HL-60/S4 treated with phorbol 12-myristate 13-acetate at 8.2 ng/mL for 4 days and 3 days (cell line): ENCODE measurements around the gene AGMAT.

Source experiments
- in situ Hi-C: fragments of 300-500 bp; cut with MboI; formaldehyde crosslinking; loops from 2 replicates; pipeline ENCODE4 v1.15.0; 2022; ENCODE audit warnings: low sequenced_read_pairs

The AGMAT gene, protein sequence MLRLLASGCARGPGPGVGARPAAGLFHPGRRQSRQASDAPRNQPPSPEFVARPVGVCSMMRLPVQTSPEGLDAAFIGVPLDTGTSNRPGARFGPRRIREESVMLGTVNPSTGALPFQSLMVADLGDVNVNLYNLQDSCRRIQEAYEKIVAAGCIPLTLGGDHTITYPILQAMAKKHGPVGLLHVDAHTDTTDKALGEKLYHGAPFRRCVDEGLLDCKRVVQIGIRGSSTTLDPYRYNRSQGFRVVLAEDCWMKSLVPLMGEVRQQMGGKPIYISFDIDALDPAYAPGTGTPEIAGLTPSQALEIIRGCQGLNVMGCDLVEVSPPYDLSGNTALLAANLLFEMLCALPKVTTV

DNA sequence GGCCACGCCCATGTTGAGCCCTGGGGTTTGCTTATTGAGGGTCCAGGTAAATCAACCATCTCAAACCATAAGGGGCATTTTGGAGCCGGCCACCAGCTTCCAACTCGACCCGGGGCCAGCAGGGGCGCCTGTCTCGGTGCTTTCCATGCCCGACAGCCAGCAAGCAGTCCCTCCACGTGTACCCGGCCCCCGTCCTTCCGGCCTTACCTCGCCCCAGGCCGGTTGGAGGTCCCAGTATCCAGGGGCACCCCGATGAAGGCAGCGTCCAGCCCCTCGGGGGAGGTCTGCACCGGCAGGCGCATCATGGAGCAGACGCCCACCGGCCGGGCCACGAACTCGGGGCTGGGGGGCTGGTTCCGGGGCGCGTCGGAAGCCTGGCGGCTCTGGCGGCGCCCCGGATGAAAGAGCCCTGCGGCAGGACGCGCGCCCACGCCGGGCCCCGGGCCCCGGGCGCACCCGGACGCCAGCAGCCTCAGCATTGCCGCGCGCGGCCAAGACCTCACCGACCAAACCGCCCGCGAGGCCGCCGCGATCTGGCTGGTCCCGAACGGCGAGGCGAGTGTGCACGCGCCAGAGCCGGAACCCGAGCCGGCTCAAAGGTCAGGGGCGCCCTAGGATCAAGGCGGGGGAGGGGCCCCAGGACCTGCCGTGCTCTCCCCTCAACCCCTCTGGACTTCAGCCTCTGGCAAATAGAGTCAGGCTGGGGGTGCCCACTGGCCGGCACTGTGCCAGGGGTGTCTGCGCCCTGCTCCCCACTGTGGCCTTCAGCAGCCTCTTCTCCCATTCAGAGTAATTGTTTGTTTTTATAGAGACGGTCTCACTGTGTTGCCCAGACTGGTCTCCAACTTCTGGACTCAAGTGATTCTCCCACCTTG lies at the start of gene AGMAT:
Gene AGMAT (minus strand): TSS at position 563 of the 875 bp plus-strand sequence. CDS start 84 bp downstream, at position 479.
- in situ Hi-C loops: no loop called here

DNA sequence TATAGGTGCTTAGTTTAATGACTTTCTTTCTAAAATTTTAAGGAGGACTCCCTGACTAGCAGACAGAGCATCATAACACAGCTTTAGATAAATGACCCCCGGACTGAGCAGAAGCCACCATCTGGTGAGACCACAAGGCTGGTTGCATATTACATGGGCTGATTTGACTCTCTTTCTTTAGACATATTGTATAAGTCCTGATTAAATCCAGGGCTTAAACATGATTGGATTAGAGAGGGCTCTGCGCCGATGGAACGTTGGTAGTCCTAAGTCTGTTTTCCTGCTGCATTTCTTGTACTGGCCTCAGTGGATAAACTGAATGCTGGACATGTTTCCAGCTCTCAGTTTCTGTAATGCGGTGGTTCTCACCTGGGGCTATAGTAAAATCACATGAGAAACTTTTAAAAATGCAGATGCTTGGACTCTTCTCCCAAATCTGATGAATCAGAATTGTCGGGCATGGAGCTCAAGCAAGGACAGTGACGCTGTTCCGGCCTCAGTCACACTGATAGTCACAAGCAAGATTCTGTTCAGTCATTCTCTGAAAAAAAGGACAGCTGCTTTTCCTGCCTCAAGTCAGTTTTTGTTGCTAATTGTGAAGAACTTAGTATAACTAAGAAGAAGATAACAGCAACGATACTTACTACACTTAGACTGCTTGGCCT lies 49.0 kb upstream of the AGMAT start:
- in situ Hi-C loops: no loop called here

- in situ Hi-C loops: no loop called here
These were observed 43.2 kb upstream of the AGMAT start for GRCh38 chr1:15628003-15628402.

- in situ Hi-C loops: no loop called here
These were observed 42.6 kb upstream of the AGMAT start for GRCh38 chr1:15627343-15627988.

DNA sequence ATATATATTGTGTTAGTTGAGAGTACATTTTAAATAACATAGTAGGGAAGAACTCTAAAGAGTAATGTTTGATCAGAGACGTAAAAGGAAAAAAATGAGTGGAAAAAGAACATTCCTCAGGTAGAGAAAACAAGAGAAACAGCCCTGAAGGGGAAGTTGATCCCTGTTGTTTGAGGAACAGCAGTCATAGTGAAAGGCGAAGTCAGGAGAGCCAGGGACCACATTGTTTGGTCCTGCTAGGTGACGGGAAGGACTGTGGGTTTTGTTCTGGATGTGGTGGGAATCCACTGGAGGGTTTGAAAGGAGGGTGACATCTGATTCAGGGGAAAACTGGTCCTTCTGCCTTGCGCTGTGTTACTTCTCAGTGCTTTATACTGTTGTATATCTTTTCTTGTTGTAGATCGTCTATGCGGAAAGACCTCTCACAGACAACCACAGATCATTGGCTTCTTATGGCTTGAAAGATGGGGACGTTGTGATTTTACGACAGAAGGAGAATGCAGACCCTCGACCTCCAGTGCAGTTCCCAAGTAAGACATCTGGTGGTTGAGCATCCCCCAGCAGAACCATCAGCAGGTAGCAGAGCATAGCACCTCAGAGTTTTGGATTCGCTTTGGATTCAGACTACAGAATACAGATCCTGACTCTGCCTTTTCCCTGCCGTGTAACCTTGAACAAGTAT lies 41.6 kb upstream of the AGMAT start:
- in situ Hi-C loops: no loop called here

DNA sequence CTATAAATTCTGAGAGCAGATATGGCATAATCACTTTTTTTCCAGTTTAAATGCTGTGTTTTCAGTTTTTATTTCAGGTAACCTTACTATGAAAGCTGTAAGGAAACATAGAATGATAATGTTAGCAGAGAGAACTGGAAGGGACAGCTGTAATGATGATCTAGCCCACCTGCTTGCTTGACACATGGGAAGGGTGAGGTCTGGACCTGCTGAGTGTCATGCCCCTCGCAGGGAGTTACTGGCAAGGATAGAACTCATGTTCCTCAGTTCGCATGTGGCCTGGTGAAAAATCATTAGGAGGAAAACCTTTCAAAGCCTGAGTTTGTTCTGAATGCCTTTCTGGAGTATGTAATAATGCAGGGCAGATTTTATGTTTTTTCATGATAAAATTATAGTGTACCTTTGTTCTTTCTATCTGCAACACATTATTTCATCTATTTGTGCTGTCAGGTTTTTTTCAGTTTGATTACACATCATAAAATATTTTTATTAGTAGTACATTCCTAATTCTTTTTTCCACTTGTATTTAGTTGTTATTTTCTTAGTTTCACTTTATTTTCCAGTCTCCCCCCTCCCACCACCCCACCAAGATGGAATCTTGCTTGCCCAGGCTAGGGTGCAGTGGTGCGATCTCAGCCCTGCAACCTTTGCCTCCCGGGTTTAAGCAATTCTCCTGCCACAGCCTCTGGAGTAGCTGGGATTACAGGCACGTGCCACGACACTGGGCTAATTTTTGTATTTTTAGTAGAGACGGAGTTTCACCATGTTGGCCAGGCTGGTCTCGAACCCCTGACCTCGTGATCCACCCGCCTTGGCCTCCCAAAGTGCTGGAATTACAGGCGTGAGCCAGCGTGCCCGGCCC lies 40.4 kb upstream of the AGMAT start:
- in situ Hi-C loops: no loop called here

- in situ Hi-C loops: no loop called here
These were observed 39.4 kb upstream of the AGMAT start for GRCh38 chr1:15624133-15624714.

DNA sequence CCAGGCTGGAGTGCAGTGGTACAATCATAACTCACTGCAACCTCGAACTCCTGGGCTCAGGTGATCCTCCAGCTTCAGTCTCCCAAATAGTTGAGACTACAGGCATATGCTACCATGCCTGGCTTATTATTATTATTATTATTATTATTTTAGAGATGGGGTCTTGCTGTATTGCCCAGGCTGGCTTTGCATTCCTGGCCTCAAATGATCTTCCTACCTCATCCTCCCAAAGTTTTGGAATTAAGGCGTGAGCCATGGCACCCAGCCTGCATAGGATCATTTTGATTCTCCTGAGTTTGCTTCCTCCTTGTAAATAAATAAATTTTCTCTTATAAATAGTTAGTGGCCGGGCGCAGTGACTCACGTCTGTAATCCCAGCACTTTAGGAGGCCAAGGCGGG lies 38.6 kb upstream of the AGMAT start:
- in situ Hi-C loops: no loop called here

DNA sequence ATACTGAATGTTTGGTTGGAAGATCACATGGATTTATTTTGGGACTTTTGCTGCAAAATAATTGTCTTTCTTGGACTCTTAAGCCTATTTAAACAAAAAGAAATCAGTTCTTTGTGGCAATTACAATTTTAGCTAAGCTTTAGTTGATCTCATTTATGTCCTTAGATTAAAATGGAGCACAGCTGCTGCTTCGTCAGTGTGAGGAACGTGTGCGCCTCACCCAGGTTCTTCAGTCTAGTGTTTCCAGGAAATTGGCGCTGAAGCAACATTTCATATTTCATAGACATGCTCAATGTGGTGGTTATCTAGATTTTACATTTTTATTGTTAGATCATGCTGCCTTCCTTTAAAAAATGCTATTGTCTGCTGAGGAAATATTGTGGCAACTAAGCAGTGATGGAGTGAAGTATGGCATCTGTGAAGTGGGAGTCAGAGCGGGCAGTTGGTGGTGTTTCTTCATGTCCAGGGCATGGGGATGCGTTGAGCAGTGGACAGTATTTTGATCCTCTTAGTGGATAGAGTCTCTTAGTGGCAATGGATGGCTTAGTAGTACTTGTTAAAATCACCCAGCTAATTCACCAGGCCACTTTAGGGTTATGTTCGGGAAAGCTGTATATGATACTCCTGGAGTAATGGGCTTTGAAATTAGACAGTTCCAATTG lies 38.0 kb upstream of the AGMAT start:
- in situ Hi-C loops: no loop called here

GRCh38 chr1:15621975-15622374 lies 37.1 kb upstream of the AGMAT start:
- in situ Hi-C loops: no loop called here

DNA sequence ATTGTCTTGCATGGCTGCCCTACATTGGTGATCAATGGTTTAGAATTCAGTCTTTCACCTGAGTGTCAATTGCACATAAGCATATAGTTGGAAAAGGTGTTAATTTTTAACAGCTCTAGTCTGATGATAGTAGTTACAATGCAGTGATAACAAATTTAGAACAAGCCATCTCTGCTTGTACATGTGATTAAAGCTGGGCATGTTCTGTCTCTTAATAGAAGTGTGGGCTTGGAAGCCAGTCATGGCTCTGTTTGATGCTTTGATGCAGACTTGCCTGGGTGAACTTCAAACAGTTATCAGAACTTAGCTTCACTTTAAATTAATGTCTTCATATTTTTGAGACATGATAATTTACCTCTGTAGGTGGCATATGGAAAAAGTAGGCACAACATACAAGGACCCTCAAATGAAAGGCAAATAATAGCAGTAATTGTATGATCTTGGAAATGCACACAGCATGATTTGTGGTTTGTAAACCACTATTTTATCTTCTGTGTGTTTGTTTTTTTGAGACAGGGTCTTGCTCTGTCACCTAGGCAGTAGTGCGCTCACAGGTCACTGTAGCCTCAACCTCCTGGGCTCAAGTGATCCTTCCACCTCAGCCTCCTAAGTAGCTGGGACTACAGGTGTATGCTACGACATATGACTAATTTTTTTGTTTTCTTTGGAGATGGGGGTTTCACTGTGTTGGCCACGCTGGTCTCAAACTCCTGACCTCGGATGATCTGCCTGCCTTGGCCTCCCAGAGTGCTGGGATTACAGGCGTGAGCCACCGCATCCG lies 36.2 kb upstream of the AGMAT start:
- in situ Hi-C loops: no loop called here

DNA sequence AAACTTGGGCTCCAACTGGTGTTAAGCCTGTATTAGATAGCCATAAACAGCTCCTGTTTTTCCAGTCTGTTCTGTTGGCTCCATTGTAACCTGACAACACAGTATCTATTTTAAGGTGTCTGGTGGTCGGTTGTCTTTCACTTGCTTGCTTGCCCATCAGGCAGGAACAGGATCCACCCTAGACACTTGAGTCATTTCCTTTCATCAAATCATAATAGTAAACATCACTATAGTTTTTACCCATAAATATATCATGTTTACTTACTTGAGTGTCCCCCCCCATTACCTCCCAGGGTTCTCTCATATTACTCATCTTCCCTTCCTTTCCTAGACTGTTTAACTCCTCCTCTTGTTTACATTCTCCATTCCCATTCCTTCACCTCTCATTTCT lies 35.3 kb upstream of the AGMAT start:
- in situ Hi-C loops: no loop called here

GRCh38 chr1:15618655-15619525 lies 34.0 kb upstream of the AGMAT start:
- in situ Hi-C loops: no loop called here

- in situ Hi-C loops: no loop called here
These were observed 33.3 kb upstream of the AGMAT start for GRCh38 chr1:15618077-15618654.

- in situ Hi-C loops: no loop called here
These were observed 32.6 kb upstream of the AGMAT start, which contains the start of gene DDI2 for GRCh38 chr1:15617173-15618076. Gene DDI2 (plus strand): TSS chr1:15617458. CDS start chr1:15617671, 213 bp downstream.
